Measurements from ENCODE around the gene REV1. TPM values are rescaled to one million over a fixed set of nuclear protein-coding genes. Genes with fewer than 3 reads are reported as not detected.
A peak's percentile ranks its signal among the peaks of the same experiment; 100 is the strongest.

REV1 gene
- total RNA-seq (ENCODE audit: low replicate concordance) = 42.3 and 51.9 TPM in 2 replicates

DNA sequence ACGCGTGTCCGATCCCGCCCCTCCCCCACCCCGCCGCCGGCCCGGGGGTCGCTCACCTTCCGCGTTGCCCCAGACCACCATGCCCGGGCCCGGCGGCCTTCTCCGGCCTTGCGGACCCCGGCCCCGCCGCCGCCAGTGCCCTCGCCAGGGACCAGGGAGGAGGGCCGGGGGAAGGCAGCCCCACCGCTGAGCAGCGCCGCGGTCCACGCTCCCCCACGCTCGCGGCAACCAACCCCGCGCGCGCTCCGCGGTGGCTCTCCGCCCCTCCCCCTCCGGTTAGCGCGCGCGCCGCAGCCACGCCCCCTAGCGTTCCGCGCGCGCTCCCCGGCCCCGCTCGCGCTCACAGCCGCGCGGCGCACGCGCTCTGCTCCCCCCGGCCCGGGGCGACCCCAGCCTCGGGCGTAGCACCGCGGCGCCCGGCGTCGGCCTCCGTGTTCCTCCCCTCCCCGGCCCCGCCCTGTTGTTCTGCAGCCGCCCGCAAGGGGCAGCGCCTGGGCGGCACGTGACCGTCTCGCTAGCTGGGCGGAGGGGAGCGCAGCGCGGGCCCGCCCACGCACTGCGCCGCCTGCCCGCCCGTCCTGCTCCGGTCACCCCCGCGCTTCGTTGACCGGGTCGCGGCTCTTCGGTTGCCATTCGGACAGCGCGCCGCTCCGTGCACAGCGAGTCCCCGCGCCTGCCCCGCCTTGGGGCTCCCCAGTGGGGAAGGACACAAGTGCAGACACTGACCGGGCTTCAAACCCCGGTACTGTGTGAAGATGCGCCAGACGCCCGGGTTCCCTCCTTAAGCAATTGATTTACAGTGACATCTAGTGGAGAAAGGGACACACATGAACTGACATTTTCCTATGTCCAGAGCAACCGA, at the start of gene REV1:
Gene REV1, minus strand, starts transcription at position 257 of the 862 bp plus-strand sequence. CDS start 25,042 bp downstream, outside the sequence.
- peaks cover 5% of the 10 kb centered on the region for H3F3A ChIP-seq (ENCODE audit: low read depth)
- no peaks in the 10 kb centered on the region for H3K36me3 Mint-ChIP-seq
- H3K27me3 Mint-ChIP-seq (ENCODE audit: insufficient read depth, low read depth) = no peaks in the 10 kb centered on the region
- peaks cover 30% of the 10 kb centered on the region for H3K79me2 ChIP-seq (ENCODE audit: low read depth)
- H3K36me3 ChIP-seq = no peaks in the 10 kb centered on the region
- no peaks in the 10 kb centered on the region for H3K9me3 ChIP-seq (ENCODE audit: low read depth)
- TF ChIP-seq EZH2 (IDR thresholded peaks at IDR 0.05) (no peak), EZH2phosphoT487 (IDR thresholded peaks at IDR 0.05) (no peak)
- TF ChIP-seq, protein P1, sequence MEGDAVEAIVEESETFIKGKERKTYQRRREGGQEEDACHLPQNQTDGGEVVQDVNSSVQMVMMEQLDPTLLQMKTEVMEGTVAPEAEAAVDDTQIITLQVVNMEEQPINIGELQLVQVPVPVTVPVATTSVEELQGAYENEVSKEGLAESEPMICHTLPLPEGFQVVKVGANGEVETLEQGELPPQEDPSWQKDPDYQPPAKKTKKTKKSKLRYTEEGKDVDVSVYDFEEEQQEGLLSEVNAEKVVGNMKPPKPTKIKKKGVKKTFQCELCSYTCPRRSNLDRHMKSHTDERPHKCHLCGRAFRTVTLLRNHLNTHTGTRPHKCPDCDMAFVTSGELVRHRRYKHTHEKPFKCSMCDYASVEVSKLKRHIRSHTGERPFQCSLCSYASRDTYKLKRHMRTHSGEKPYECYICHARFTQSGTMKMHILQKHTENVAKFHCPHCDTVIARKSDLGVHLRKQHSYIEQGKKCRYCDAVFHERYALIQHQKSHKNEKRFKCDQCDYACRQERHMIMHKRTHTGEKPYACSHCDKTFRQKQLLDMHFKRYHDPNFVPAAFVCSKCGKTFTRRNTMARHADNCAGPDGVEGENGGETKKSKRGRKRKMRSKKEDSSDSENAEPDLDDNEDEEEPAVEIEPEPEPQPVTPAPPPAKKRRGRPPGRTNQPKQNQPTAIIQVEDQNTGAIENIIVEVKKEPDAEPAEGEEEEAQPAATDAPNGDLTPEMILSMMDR (IDR thresholded peaks at IDR 0.05) = peak; percentile 74
- H3K4me2 ChIP-seq = peak within 1 kb of the TSS; percentile 94
- H2AFZ ChIP-seq (replicated peaks) = peak within 1 kb of the TSS; percentile 98
- H3K4me1 Mint-ChIP-seq = peaks cover 25% of the 10 kb centered on the region
- H3K9ac ChIP-seq = peak within 1 kb of the TSS; percentile 80
- no peaks in the 10 kb centered on the region for H3K9me3 Mint-ChIP-seq
- H3K4me3 Mint-ChIP-seq = peak within 1 kb of the TSS; percentile 97
- H3K27me3 ChIP-seq = peaks cover 13% of the 10 kb centered on the region
- peaks cover 7% of the 10 kb centered on the region for H3K4me1 ChIP-seq
- H3K4me3 ChIP-seq = peak within 1 kb of the TSS; percentile 98
- H3K27ac Mint-ChIP-seq = peak within 1 kb of the TSS; percentile 88
- peak within 1 kb of the TSS; percentile 93 for H3K27ac ChIP-seq
- H4K20me1 ChIP-seq (ENCODE audit: low read depth) = peaks cover 28% of the 10 kb centered on the region
- DNase-seq (ENCODE audit: low spot score) = peak; percentile 98

DNA sequence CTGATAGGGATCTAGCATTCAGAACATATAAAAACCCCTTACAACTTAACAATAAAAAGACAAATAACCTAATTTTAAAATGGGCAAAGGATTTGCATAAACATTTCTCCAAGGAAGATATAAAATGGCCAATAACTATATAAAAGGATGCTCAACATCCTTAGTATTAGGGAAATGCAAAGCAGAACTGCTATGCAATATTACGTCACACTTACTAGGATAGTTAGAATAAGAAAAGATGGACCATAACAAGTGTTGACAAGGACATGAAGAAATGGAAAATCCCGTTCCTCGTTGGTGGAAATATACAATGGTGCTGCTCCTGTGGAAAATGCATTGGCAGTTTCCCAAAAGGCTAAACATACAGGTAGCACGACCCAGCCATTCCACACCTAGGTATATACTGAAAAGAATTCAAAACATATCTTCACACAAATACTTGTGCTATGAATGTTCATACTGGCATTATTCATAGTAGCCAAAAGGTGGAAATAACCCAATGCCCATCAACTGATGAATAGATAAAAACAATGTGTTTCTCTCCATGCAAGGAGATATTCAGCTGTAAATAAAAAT, 48.2 kb upstream of the REV1 start:
- no peaks in the 10 kb centered on the region for H3F3A ChIP-seq (ENCODE audit: low read depth)
- no peak overlapping the region for H3K4me3 ChIP-seq
- Mint-ChIP-seq H3K4me3 (no peak overlapping the region), H3K4me1 (no peaks in the 10 kb centered on the region), H3K9me3 (peaks cover 18% of the 10 kb centered on the region), H3K27ac (no peak overlapping the region), H3K36me3 (no peaks in the 10 kb centered on the region), H3K27me3 (ENCODE audit: insufficient read depth, low read depth) (peaks cover 4% of the 10 kb centered on the region)
- peaks cover 9% of the 10 kb centered on the region for H3K9me3 ChIP-seq (ENCODE audit: low read depth)
- DNase-seq (ENCODE audit: low spot score) = no peak
- no peak overlapping the region for H2AFZ ChIP-seq (replicated peaks)
- TF ChIP-seq, protein P1 (IDR thresholded peaks at IDR 0.05) = no peak
- TF ChIP-seq EZH2phosphoT487 (IDR thresholded peaks at IDR 0.05) = no peak
- no peak overlapping the region for H3K9ac ChIP-seq
- H3K36me3 ChIP-seq = no peaks in the 10 kb centered on the region
- H3K27me3 ChIP-seq = peaks cover 16% of the 10 kb centered on the region
- H4K20me1 ChIP-seq (ENCODE audit: low read depth) = no peaks in the 10 kb centered on the region
- no peaks in the 10 kb centered on the region for H3K79me2 ChIP-seq (ENCODE audit: low read depth)
- H3K4me2 ChIP-seq = no peak overlapping the region
- H3K4me1 ChIP-seq = no peaks in the 10 kb centered on the region
- H3K27ac ChIP-seq = no peak overlapping the region

DNA sequence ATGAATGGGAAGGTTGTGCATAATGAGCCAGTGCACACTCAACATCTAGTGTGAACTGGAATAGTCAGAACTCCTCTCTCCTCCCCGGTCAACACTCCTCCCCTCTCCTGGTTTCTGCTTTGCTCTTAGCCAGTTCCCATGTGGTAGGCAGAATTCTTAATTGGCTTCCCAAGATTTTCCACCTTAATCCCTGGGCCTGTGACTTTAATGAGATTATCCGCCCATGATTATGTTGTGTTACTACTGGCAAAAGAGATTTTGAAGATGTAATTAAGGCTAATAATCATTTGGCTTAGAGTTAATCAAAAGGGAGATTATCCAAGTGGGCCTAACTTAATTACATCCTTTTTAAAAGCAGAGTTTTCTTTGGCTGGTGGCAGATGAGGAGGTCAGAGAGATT, 34.2 kb upstream of the REV1 start:
- Histone ChIP-seq H2AFZ (replicated peaks) (no peak overlapping the region), H3K9ac (no peak overlapping the region), H3K9me3 (ENCODE audit: low read depth) (no peaks in the 10 kb centered on the region), H3K79me2 (ENCODE audit: low read depth) (no peaks in the 10 kb centered on the region), H3K27me3 (peaks cover 99% of the 10 kb centered on the region), H3K27ac (no peak overlapping the region), H3K4me1 (peaks cover 5% of the 10 kb centered on the region), H3F3A (ENCODE audit: low read depth) (peaks cover 7% of the 10 kb centered on the region), H3K36me3 (no peaks in the 10 kb centered on the region), H4K20me1 (ENCODE audit: low read depth) (peaks cover 16% of the 10 kb centered on the region), H3K4me3 (no peak overlapping the region), H3K4me2 (no peak overlapping the region)
- peak; percentile 64 for DNase-seq (ENCODE audit: low spot score)
- H3K27ac Mint-ChIP-seq = no peak overlapping the region
- no peaks in the 10 kb centered on the region for H3K9me3 Mint-ChIP-seq
- H3K36me3 Mint-ChIP-seq = no peaks in the 10 kb centered on the region
- H3K4me1 Mint-ChIP-seq = peaks cover 8% of the 10 kb centered on the region
- TF ChIP-seq, protein P1 (IDR thresholded peaks at IDR 0.05) = no peak
- TF ChIP-seq EZH2 (IDR thresholded peaks at IDR 0.05) = no peak
- TF ChIP-seq EZH2phosphoT487 (IDR thresholded peaks at IDR 0.05) = peak; percentile 100
- H3K27me3 Mint-ChIP-seq (ENCODE audit: insufficient read depth, low read depth) = peaks cover 21% of the 10 kb centered on the region
- H3K4me3 Mint-ChIP-seq = no peak overlapping the region
